HG03521 (cell line): ENCODE measurements around the gene CYB561A3.
"Not testable (repeated sequence)": the region's sequence is repeated elsewhere in the genome, so short reads cannot be mapped to it uniquely, and the experiment has no call there.

Source experiments
- ATAC-seq: cut with Tn5 transposase; IDR thresholded peaks from one replicate; pipeline ENCODE4 v1.9.1; 2021; ENCODE audit warnings: mild to moderate bottlenecking, moderate library complexity; ENCODE audit not compliant: unreplicated experiment

CYB561A3 gene

GRCh38 chr11:61361741-61362541 is at the start of gene CYB561A3, which contains the start of gene TMEM138:
Gene CYB561A3, minus strand, starts transcription at chr11:61361882. Its CDS starts 5,169 bp downstream, at chr11:61356713.
Gene TMEM138, plus strand, starts transcription at chr11:61362374. Its CDS starts 2,017 bp downstream, at chr11:61364391.
- peak; percentile 87 for ATAC-seq

GRCh38 chr11:61406991-61407728 is 45.5 kb upstream of the CYB561A3 start:
- ATAC-seq: no peak

GRCh38 chr11:61406067-61406466 is 44.4 kb upstream of the CYB561A3 start:
- ATAC-seq: no peak

GRCh38 chr11:61404641-61405040 is 43.0 kb upstream of the CYB561A3 start:
- no peak for ATAC-seq

- ATAC-seq: no peak
Measured at GRCh38 chr11:61404103-61404502, 42.4 kb upstream of the CYB561A3 start.

- no peak for ATAC-seq
Measured at GRCh38 chr11:61403658-61404057, 42.0 kb upstream of the CYB561A3 start.

- ATAC-seq: no peak
Measured at GRCh38 chr11:61401573-61401972, 39.9 kb upstream of the CYB561A3 start.

GRCh38 chr11:61401173-61401572 is 39.5 kb upstream of the CYB561A3 start:
- ATAC-seq: no peak

- no peak for ATAC-seq
Measured at GRCh38 chr11:61392981-61393595, 31.4 kb upstream of the CYB561A3 start.

- ATAC-seq: no peak
Measured at GRCh38 chr11:61390161-61390560, 28.5 kb upstream of the CYB561A3 start.

- no peak for ATAC-seq
Measured at GRCh38 chr11:61384271-61385242, 22.9 kb upstream of the CYB561A3 start.

- ATAC-seq: not testable (repeated sequence)
Measured at GRCh38 chr11:61383859-61384258, 22.2 kb upstream of the CYB561A3 start.

GRCh38 chr11:61380884-61381283 is 19.2 kb upstream of the CYB561A3 start:
- no peak for ATAC-seq

GRCh38 chr11:61378713-61379313 is 17.1 kb upstream of the CYB561A3 start:
- no peak for ATAC-seq

- no peak for ATAC-seq
Measured at GRCh38 chr11:61377461-61378160, 15.9 kb upstream of the CYB561A3 start.

GRCh38 chr11:61375761-61376108 is 14.1 kb upstream of the CYB561A3 start:
- ATAC-seq: no peak

GRCh38 chr11:61372659-61373420 is 11.2 kb upstream of the CYB561A3 start:
- no peak for ATAC-seq

- no peak for ATAC-seq
Measured at GRCh38 chr11:61370349-61371005, 8.8 kb upstream of the CYB561A3 start.
